Adrenal gland (tissue), 5 donors: ENCODE measurements around the gene ESRP2.

Source experiments
- CTCF ChIP-seq, 6 experiments: fragments of 450-650 bp in 4 of 6; fragments of 200-600 bp in 2 of 6; sonication (generic) in 1 of 6; IDR thresholded peaks; 1 replicate in 5 of 6; 2 replicates in 1 of 6; pipeline versions ENCODE4 v1.5.1 to v1.8.0; 2016 to 2021; ENCODE audit warnings: antibody characterized with exemption in 6 of 6, mild to moderate bottlenecking in 2 of 6, moderate library complexity in 1 of 6
- POLR2A ChIP-seq, 2 donors: fragments of 450-650 bp; IDR thresholded peaks; one replicate each; pipeline ENCODE4 v1.6.1; 2017; ENCODE audit warnings: antibody characterized with exemption in 2 of 2, mild to moderate bottlenecking in 2 of 2, moderate library complexity in 1 of 2
- donor health status: DM: no; HTN: no; CAD: no.

- no peak for TF ChIP-seq CTCF (IDR thresholded peaks at IDR 0.05)
- TF ChIP-seq POLR2A (IDR thresholded peaks at IDR 0.05), result no peak
These were observed 17.8 kb upstream of the ESRP2 start for GRCh38 chr16:68253721-68254120.
